ENCODE results near the gene S100A2.

- TF ChIP-seq, protein P1, sequence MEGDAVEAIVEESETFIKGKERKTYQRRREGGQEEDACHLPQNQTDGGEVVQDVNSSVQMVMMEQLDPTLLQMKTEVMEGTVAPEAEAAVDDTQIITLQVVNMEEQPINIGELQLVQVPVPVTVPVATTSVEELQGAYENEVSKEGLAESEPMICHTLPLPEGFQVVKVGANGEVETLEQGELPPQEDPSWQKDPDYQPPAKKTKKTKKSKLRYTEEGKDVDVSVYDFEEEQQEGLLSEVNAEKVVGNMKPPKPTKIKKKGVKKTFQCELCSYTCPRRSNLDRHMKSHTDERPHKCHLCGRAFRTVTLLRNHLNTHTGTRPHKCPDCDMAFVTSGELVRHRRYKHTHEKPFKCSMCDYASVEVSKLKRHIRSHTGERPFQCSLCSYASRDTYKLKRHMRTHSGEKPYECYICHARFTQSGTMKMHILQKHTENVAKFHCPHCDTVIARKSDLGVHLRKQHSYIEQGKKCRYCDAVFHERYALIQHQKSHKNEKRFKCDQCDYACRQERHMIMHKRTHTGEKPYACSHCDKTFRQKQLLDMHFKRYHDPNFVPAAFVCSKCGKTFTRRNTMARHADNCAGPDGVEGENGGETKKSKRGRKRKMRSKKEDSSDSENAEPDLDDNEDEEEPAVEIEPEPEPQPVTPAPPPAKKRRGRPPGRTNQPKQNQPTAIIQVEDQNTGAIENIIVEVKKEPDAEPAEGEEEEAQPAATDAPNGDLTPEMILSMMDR (IDR thresholded peaks at IDR 0.05; ENCODE audit: control extremely low read depth in 1 of 3, insufficient read depth in 1 of 3, low read depth in 1 of 3, low read length in 3 of 3): no peak
- TF ChIP-seq POLR2AphosphoS5 (IDR thresholded peaks at IDR 0.05; ENCODE audit: low read depth, low read length): no peak
Measured at GRCh38 chr1:153537376-153537730, 28.3 kb downstream of the S100A2 start.
